Heart left ventricle (tissue), 16 donors: ENCODE results near the gene DNAH17. TPM values are rescaled to one million over a fixed set of nuclear protein-coding genes. Genes with fewer than 3 reads are reported as not detected.
A peak's percentile ranks its signal among the peaks of the same experiment; 100 is the strongest.

Experiments used
- ATAC-seq, 4 donors: fragments of 200-7000 bp; cut with Tn5 transposase; one replicate each; pipeline ENCODE4 v1.9.1; 2020 to 2022; ENCODE audit warnings: moderate library complexity in 4 of 4, mild to moderate bottlenecking in 3 of 4, moderate number of reproducible peaks in 1 of 4
- DNase-seq, 5 donors: peaks; one replicate each; pipeline ENCODE4 v3.0.0-alpha.2; 2020
- H3K27ac ChIP-seq, 12 donors: fragments of 200-600 bp; sonication (generic) in 4 of 12; one replicate each; pipeline versions ENCODE4 v1.5.0 to v1.8.0; 2016 to 2022; ENCODE audit warnings: mild to moderate bottlenecking in 2 of 12
- H3K27me3 ChIP-seq, 9 donors: fragments of 200-600 bp; sonication (generic) in 2 of 9; one replicate each; pipeline versions ENCODE4 v1.5.1 to v1.8.0; 2016 to 2022; ENCODE audit warnings: mild to moderate bottlenecking in 3 of 9
- H3K36me3 ChIP-seq, 9 donors: fragments of 200-600 bp; sonication (generic) in 2 of 9; one replicate each; pipeline versions ENCODE4 v1.5.0 to v1.8.0; 2018 to 2022; ENCODE audit warnings: mild to moderate bottlenecking in 2 of 9
- H3K4me1 ChIP-seq, 12 donors: fragments of 200-600 bp; sonication (generic) in 4 of 12; one replicate each; pipeline versions ENCODE4 v1.5.0 to v1.8.0; 2016 to 2022; ENCODE audit warnings: mild to moderate bottlenecking in 3 of 12
- H3K4me3 ChIP-seq, 12 donors: fragments of 200-600 bp; sonication (generic) in 4 of 12; one replicate each; pipeline versions ENCODE4 v1.5.0 to v1.8.0; 2017 to 2022; ENCODE audit warnings: mild to moderate bottlenecking in 9 of 12, moderate library complexity in 4 of 12
- H3K9me3 ChIP-seq, 12 donors: fragments of 200-600 bp; sonication (generic) in 4 of 12; one replicate each; pipeline versions ENCODE4 v1.5.0 to v1.8.0; 2016 to 2022; ENCODE audit warnings: mild to moderate bottlenecking in 1 of 12
- POLR2A ChIP-seq, 2 donors: fragments of 450-650 bp; IDR thresholded peaks; one replicate each; pipeline ENCODE4 v1.6.1; 2017; ENCODE audit warnings: antibody characterized with exemption in 2 of 2, mild to moderate bottlenecking in 2 of 2, moderate library complexity in 2 of 2
- WGBS, 4 donors: extraction: QIAGEN DNeasy Blood & Tissue Kit in 2 of 4; methylation state at CpG; one replicate each; pipeline versions ENCODE4 v1.1.5 to v1.1.7; 2013 to 2018; 5-methylcytosine and 5-hydroxymethylcytosine counted together
- intact Hi-C, 10 donors: fragments of 100-400 bp; cut with DNase I; formaldehyde crosslinking; loops; one replicate each; pipeline versions ENCODE4 v1.11.1 to v1.14.2; 2022
- polyA plus RNA-seq, 2 donors: library from polyadenylated mRNA; stranded (reverse); fragments of 200-250 nt; gene quantifications; one replicate each; pipeline ENCODE4 v1.2.3, GENCODE V29; 2013
- total RNA-seq, 9 donors: library from RNA; depleted of rRNA in 2 of 9; stranded (reverse); fragments of >200 nt in 2 of 9; fragmentation: NEBNext Ultra II Directional in 3 of 9; extraction: Animal tissue kit (Norgen Biotek cat#: 25700) in 3 of 9; gene quantifications; one replicate each; pipeline versions ENCODE4 v1.1.0 to v1.2.4, GENCODE V29; 2016 to 2023
- TF ChIP-seq, protein P1 (sequence below), 12 donors: fragments of 200-600 bp; sonication (generic) in 4 of 12; IDR thresholded peaks; one replicate each; pipeline versions ENCODE4 v1.5.0 to v1.8.0; 2018 to 2022; ENCODE audit warnings: antibody characterized with exemption in 12 of 12, mild to moderate bottlenecking in 5 of 12
- donor health status: ischemic (EF 13 %, LVEDD 7.1; RV severe dilation, severe dysfunction).
- donor health status: healthy with polysubstance abuse.
- donor health status: DM: no; HTN: yes; CAD: no.
- donor health status: DM: no; HTN: no; CAD: no.
- donor health status: ischemic (EF 25% LVEDD 6.9; RV normal size, moderate dysfunction).
- donor health status: ischemic (EF 25% LVEDD 5.7; RV mildly dilated, moderate dysfunction).
- donor health status: healthy.
- donor health status: DM: yes; HTN: yes; CAD: no.
- donor health status: ischemic (EF 35%, LVEDD 5.7; RV mildly dilated, moderate dysfunction).
- donor health status: nonischemic (EF 11% LVEDD 7.7; RV severe dilation, severe dysfunction).
- donor health status: DM: yes; HTN: yes; CAD: no.
- donor health status: PGD.
- donor health status: ischemic (EF 29% LVEDD 5.4; RV normal size, mild dysfunction).
- donor health status: nonischemic (EF 23%, LVEDD 6.1; RV moderate dilation, normal function).

The DNAH17 gene
- total and polyA plus RNA-seq, 11 donors = 0.02 to 0.63 (median 0.17) TPM; not detected in 4

DNA sequence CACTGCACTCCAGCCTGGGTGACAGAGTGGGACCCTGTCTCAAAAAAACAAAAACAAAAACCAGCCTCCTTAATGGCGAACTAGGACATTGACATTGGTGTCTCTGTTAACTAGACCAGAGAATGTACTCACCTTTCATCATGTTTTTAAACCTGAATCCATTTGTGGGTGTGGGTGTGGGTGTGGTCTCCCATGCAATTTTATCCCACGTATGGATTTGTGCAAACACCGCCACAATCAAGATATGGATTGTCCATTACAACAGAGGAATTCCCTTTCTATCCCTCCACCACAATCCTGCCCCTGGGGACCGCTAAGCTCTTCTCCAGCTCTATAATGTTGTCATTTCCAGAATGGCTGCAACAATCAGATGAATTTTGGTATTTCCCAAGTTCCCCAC lies 49.9 kb downstream of the DNAH17 start:
- Histone ChIP-seq H3K4me1 (no peaks in the 10 kb centered on the region), H3K27me3 (no peaks in the 10 kb centered on the region), H3K9me3 (no peaks in the 10 kb centered on the region), H3K27ac (no peak overlapping the region), H3K36me3 (no peaks in the 10 kb centered on the region), H3K4me3 (no peak overlapping the region)
- intact Hi-C loops = no loop called here
- ATAC-seq (no peak), DNase-seq (no peak)
- TF ChIP-seq, protein P1, sequence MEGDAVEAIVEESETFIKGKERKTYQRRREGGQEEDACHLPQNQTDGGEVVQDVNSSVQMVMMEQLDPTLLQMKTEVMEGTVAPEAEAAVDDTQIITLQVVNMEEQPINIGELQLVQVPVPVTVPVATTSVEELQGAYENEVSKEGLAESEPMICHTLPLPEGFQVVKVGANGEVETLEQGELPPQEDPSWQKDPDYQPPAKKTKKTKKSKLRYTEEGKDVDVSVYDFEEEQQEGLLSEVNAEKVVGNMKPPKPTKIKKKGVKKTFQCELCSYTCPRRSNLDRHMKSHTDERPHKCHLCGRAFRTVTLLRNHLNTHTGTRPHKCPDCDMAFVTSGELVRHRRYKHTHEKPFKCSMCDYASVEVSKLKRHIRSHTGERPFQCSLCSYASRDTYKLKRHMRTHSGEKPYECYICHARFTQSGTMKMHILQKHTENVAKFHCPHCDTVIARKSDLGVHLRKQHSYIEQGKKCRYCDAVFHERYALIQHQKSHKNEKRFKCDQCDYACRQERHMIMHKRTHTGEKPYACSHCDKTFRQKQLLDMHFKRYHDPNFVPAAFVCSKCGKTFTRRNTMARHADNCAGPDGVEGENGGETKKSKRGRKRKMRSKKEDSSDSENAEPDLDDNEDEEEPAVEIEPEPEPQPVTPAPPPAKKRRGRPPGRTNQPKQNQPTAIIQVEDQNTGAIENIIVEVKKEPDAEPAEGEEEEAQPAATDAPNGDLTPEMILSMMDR (IDR thresholded peaks at IDR 0.05) = no peak
- no peak for TF ChIP-seq POLR2A (IDR thresholded peaks at IDR 0.05)
- WGBS, 4 donors = 83 to 91% (median 87%) methylated on average over 4 of the region's 4 CpGs

- DNase-seq = no peak
- Histone ChIP-seq H3K27me3 (no peaks in the 10 kb centered on the region), H3K27ac (no peak overlapping the region), H3K9me3 (no peaks in the 10 kb centered on the region), H3K4me1 (no peaks in the 10 kb centered on the region), H3K4me3 (no peak overlapping the region), H3K36me3 (no peaks in the 10 kb centered on the region)
- TF ChIP-seq, protein P1 (IDR thresholded peaks at IDR 0.05) = no peak
- no peak for TF ChIP-seq POLR2A (IDR thresholded peaks at IDR 0.05)
- ATAC-seq = no peak
- intact Hi-C loops = no loop called here
- WGBS, 4 donors = 93 to 95% (median 95%) methylated on average over 23 to 30 of the region's 30 CpGs
These were observed 50.8 kb downstream of the DNAH17 start for GRCh38 chr17:78526231-78527025.

DNA sequence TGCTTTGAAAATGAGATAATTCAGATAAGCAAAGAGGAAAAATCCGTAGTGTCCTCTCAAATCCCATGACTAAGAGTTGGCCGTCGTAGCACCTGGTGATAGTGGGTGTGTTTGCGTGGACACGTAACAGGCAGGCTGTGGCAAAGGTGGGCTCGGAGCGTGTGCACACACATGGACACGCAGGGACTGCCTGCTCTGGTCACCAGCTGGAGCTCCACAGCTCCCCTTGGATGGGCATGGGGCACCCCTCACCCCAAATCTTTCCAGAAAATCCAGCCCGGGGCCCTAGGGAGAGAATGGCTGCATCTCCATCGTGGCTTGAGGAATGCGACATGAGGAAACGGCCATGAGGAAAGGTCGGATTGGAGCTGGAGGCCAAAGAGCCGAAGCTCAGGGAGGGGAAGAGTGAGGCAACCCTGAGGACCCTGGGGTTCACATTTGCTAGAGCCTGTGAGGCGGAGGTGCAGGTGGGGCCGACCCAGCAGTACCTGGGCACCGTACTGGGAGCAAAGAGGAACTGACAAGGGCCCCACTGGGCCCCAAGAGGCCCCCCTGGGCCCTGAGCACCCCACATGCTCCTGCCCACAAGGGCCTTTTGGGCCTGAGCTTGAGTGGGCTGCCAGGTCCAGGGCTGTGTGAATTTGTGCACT lies 51.6 kb downstream of the DNAH17 start:
- no peak overlapping the region for H3K27ac ChIP-seq
- no peaks in the 10 kb centered on the region for H3K9me3 ChIP-seq
- H3K4me1 ChIP-seq = no peaks in the 10 kb centered on the region
- peak in 1 of 4 donors; percentile 20 for ATAC-seq
- H3K4me3 ChIP-seq = no peak overlapping the region
- DNase-seq = no peak
- no peaks in the 10 kb centered on the region for H3K27me3 ChIP-seq
- intact Hi-C loops = no loop called here
- WGBS, 4 donors = 89 to 92% (median 90%) methylated on average over 17 of the region's 17 CpGs
- TF ChIP-seq, protein P1 (IDR thresholded peaks at IDR 0.05) = no peak
- no peak for TF ChIP-seq POLR2A (IDR thresholded peaks at IDR 0.05)
- no peaks in the 10 kb centered on the region for H3K36me3 ChIP-seq

- no peak for ATAC-seq
- H3K9me3 ChIP-seq = no peaks in the 10 kb centered on the region
- TF ChIP-seq, protein P1 (IDR thresholded peaks at IDR 0.05) = no peak
- TF ChIP-seq POLR2A (IDR thresholded peaks at IDR 0.05) = no peak
- H3K27ac ChIP-seq = no peak overlapping the region
- no peak for DNase-seq
- H3K4me1 ChIP-seq = no peaks in the 10 kb centered on the region
- H3K4me3 ChIP-seq = no peak overlapping the region
- no peaks in the 10 kb centered on the region for H3K27me3 ChIP-seq
- H3K36me3 ChIP-seq = no peaks in the 10 kb centered on the region
- WGBS, 4 donors = 88 to 94% (median 92%) methylated on average over 22 to 23 of the region's 23 CpGs
- intact Hi-C loops = no loop called here
These were observed 52.2 kb downstream of the DNAH17 start for GRCh38 chr17:78524870-78525510.
